Hair follicle dermal papilla cell (primary cell): Measurements from ENCODE around the gene PCYT1B. TPM values are rescaled to one million over a fixed set of nuclear protein-coding genes. Genes with fewer than 3 reads are reported as not detected.

Experiments
- small RNA-seq: library from RNA; depleted of rRNA; stranded (forward); fragments of <200 nt; gene quantifications from one replicate; pipeline ENCODE3, GENCODE V24; 2012
- total RNA-seq: library from RNA; depleted of rRNA; stranded (reverse); fragments of >200 nt; gene quantifications from 2 replicates; pipeline ENCODE4 v1.2.3, GENCODE V29; 2012

The PCYT1B gene
- 1.6 and 2.6 TPM in 2 replicates for total RNA-seq

DNA sequence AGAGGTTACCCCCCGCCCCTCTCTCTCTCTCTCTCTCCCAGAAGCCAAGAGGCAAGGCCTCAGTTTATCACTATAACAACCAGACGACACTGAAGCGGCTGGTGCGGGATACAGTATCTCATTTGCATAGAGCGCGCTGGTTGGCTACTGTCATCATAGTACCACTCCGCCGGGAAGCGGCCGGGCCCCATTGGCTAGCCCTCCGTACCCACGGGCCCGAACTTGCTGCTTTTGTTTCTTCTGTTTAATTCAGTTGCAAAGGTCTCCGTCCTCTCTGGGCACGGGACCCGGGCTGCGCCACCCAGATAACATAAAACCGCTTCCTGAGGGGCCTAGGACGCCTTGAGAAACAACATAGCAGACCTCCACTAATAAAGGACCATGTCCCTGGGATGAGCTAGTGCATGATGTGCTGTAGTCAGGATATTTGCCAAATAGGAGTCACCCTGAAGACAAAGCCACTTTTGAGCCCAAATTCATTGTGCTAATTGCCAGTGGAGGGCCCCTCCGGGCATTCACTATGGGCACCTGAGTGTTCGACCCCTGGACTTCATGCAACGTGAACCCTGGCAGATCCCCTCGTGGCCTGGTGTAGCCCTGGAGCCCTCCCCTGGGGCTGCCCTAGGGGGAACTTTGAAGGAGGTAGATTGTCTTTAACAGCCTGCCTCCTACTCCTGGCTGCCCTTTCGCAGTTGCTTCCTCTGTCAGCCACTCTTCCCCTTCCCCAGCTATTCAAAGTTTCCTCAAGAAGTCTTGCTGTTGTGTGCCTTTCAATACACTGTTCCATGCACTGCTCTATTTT lies at the start of gene PCYT1B:
Gene PCYT1B (minus strand): TSS at position 91 of the 802 bp plus-strand sequence. CDS start 242 bp downstream, outside the sequence.

DNA sequence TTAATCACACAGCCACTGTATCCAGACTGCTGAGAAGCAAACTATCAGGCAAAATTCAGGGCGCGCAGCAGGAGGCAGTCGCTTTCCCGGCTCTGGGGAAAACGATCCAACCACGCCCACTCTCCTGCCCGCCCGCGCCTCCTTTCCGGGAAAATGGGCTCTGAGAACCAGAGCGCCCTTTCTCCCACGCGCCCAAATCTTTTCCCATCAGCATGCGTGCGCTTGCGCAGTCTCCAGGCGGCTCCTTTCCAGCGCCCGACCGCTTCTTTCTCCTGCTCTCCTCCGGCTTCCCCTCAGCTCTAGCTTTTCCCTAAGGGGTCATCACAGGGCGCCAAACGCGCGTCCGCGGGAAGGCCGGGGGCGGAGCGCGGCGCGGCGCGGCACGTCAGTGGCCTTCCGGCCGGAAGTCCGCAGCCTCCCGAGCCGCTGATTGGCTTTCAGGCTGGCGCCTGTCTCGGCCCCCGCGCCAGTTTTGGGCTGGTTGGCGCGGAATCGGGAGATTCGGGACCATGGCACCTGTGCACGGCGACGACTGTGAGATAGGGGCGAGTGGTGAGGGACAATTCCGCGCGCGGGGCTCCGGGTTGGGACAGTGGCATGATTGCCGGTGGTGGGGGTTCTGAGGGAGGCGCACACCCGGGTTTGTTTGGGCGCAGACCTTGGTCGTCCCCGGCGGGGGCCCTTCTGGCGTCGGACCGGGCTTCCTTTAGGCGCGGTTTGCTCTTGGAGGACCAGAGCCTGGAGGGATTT lies 46.5 kb upstream of the PCYT1B start, which contains the start of gene POLA1:
Gene POLA1 (plus strand): TSS at position 466 of the 750 bp plus-strand sequence. CDS start 44 bp downstream, at position 510.

Small RNA genes lying within 50 kb of the gene (small RNA-seq; reads per million reads assigned to genes)
- gene SNRPEP9: not detected

Other genes starting within 250 kb of the PCYT1B start
- gene PDK3, start 182.1 kb downstream of the PCYT1B start, total RNA-seq: 9.6 and 10.5 TPM in 2 replicates
- 10.0 and 11.4 TPM in 2 replicates for gene POLA1, start 46.6 kb upstream of the PCYT1B start, total RNA-seq